Mesenchymal stem cell (in vitro differentiated cells and primary cell): ENCODE data around the gene IFNGR1.

ENCODE experiments used
- DNase-seq: peaks from one replicate; pipeline ENCODE4 v3.0.0-alpha.2; 2013
- H2AFZ ChIP-seq: one replicate; pipeline ENCODE4 v1.6.1; 2013; ENCODE audit warnings: low read depth, mild to moderate bottlenecking, control low read depth, inconsistent platforms, low read length, moderate library complexity
- H2AK5ac ChIP-seq: 2 replicates; pipeline ENCODE4 v1.6.1; 2013; ENCODE audit warnings: low read length, moderate library complexity, mild to moderate bottlenecking, inconsistent platforms; ENCODE audit not compliant: severe bottlenecking
- H2BK120ac ChIP-seq: one replicate; pipeline ENCODE4 v1.6.1; 2013; ENCODE audit warnings: low read depth, mild to moderate bottlenecking, inconsistent platforms, low read length, moderate library complexity
- H2BK12ac ChIP-seq, 2 experiments: one replicate each; pipeline ENCODE4 v1.6.1; 2013; ENCODE audit warnings: inconsistent platforms in 2 of 2, low read length in 2 of 2, mild to moderate bottlenecking in 2 of 2, moderate library complexity in 2 of 2, control low read depth in 1 of 2
- H2BK15ac ChIP-seq: one replicate; pipeline ENCODE4 v1.6.1; 2013; ENCODE audit warnings: mild to moderate bottlenecking, low read depth, inconsistent platforms; ENCODE audit not compliant: poor library complexity, severe bottlenecking
- H2BK5ac ChIP-seq: 2 replicates; pipeline ENCODE4 v1.6.1; 2013; ENCODE audit warnings: low read depth, mild to moderate bottlenecking, low read length, control low read depth, inconsistent platforms; ENCODE audit not compliant: poor library complexity, severe bottlenecking
- H3K14ac ChIP-seq, 2 experiments: one replicate each; pipeline ENCODE4 v1.6.1; 2013; ENCODE audit warnings: inconsistent platforms in 2 of 2, low read length in 2 of 2, control low read depth in 1 of 2, mild to moderate bottlenecking in 1 of 2, moderate library complexity in 1 of 2
- H3K18ac ChIP-seq, 2 experiments: one replicate each; pipeline ENCODE4 v1.6.1; 2013; ENCODE audit warnings: inconsistent platforms in 2 of 2, low read length in 2 of 2, control low read depth in 1 of 2, low read depth in 1 of 2, mild to moderate bottlenecking in 1 of 2
- H3K23ac ChIP-seq, 2 experiments: one replicate each; pipeline ENCODE4 v1.6.1; 2013; ENCODE audit warnings: inconsistent platforms in 2 of 2, low read length in 2 of 2, mild to moderate bottlenecking in 2 of 2, moderate library complexity in 2 of 2, control low read depth in 1 of 2
- H3K27ac ChIP-seq: 2 replicates; pipeline ENCODE4 v1.5.1; 2013; ENCODE audit warnings: mild to moderate bottlenecking, moderate library complexity, low read length, control low read depth, inconsistent platforms; ENCODE audit not compliant: poor library complexity, severe bottlenecking
- H3K27me3 ChIP-seq, 2 experiments: 2 replicates each; pipeline versions ENCODE4 v1.6.1 to v1.7.0; 2013; ENCODE audit warnings: low read length in 2 of 2, mild to moderate bottlenecking in 2 of 2, moderate library complexity in 2 of 2, control low read depth in 1 of 2, inconsistent platforms in 1 of 2; ENCODE audit not compliant: control insufficient read depth in 1 of 2, insufficient read depth in 1 of 2
- H3K36me3 ChIP-seq, 2 experiments: 2 replicates each; pipeline versions ENCODE4 v1.6.1 to v1.7.0; 2013; ENCODE audit warnings: low read length in 2 of 2, control low read depth in 1 of 2, inconsistent platforms in 1 of 2, low read depth in 1 of 2, mild to moderate bottlenecking in 1 of 2; ENCODE audit not compliant: insufficient read depth in 2 of 2, control insufficient read depth in 1 of 2
- H3K4ac ChIP-seq, 2 experiments: one replicate each; pipeline ENCODE4 v1.6.1; 2013; ENCODE audit warnings: inconsistent platforms in 2 of 2, low read length in 2 of 2, mild to moderate bottlenecking in 2 of 2, moderate library complexity in 2 of 2, control low read depth in 1 of 2, low read depth in 1 of 2
- H3K4me1 ChIP-seq: 2 replicates; pipeline ENCODE4 v1.6.1; 2013; ENCODE audit warnings: low read depth, low read length, control low read depth; ENCODE audit not compliant: control insufficient read depth, insufficient read depth
- H3K4me2 ChIP-seq: 2 replicates; pipeline ENCODE4 v1.6.1; 2013; ENCODE audit warnings: low read length, mild to moderate bottlenecking, inconsistent platforms; ENCODE audit not compliant: poor library complexity, severe bottlenecking
- H3K4me3 ChIP-seq, 2 experiments: 2 replicates each; pipeline versions ENCODE4 v1.5.1 to v1.7.0; 2013; ENCODE audit warnings: low read length in 2 of 2, mild to moderate bottlenecking in 2 of 2, control low read depth in 1 of 2, low read depth in 1 of 2; ENCODE audit not compliant: insufficient read depth in 1 of 2
- H3K79me1 ChIP-seq: replicated peaks from 2 replicates; pipeline ENCODE4 v1.6.1; 2013; ENCODE audit warnings: mild to moderate bottlenecking, control low read depth, low read length, inconsistent platforms; ENCODE audit not compliant: poor library complexity, severe bottlenecking
- H3K9ac ChIP-seq: 2 replicates; pipeline ENCODE4 v1.7.0; 2013; ENCODE audit warnings: mild to moderate bottlenecking, low read length, moderate library complexity
- H3K9me3 ChIP-seq: 2 replicates; pipeline ENCODE4 v1.7.0; 2013; ENCODE audit warnings: mild to moderate bottlenecking, low read length; ENCODE audit not compliant: control insufficient read depth
- H4K8ac ChIP-seq: one replicate; pipeline ENCODE4 v1.6.1; 2013; ENCODE audit warnings: inconsistent platforms, mild to moderate bottlenecking, low read length, moderate library complexity
- H4K91ac ChIP-seq: one replicate; pipeline ENCODE4 v1.6.1; 2013; ENCODE audit warnings: mild to moderate bottlenecking, low read length, inconsistent platforms
- WGBS: methylation state at CpG from one replicate; pipeline ENCODE4 v1.1.7; 2013; ENCODE audit warnings: mixed read lengths; 5-methylcytosine and 5-hydroxymethylcytosine counted together

Gene IFNGR1

DNA sequence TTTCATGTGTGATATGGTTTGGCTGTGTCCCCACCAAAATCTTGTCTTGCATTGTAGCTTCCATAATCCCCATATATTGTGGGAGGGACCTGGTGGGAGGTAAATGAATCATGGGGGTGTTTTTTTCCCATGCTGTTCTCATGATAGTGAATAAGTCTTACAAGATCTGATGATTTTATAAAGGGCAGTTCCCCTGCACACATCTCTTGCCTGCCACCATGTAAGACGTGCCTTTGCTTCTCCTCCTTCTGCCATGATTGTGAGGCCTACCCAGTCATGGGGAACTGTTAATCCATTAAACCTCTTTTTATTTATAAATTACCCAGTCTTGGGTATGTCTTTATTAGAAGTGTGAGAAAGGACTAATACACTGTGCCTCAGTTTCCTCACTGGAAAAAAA is 41.6 kb downstream of the IFNGR1 start:
- H3K4me2 ChIP-seq: no peak overlapping the region
- H2BK5ac ChIP-seq: no peak overlapping the region
- no peak overlapping the region for H4K8ac ChIP-seq
- H3K18ac ChIP-seq: no peak overlapping the region
- no CpG with 5 or more reads among the region's 1 CpG for WGBS
- H2AFZ ChIP-seq: no peak overlapping the region
- H3K23ac ChIP-seq: no peak overlapping the region
- peaks cover 38% of the 10 kb centered on the region for H3K9me3 ChIP-seq
- H3K27ac ChIP-seq: no peak overlapping the region
- H3K36me3 ChIP-seq: no peaks in the 10 kb centered on the region
- H3K27me3 ChIP-seq: no peaks in the 10 kb centered on the region
- H4K91ac ChIP-seq: no peak overlapping the region
- no peak overlapping the region for H3K9ac ChIP-seq
- H2BK12ac ChIP-seq: no peak overlapping the region
- no peak overlapping the region for H3K14ac ChIP-seq
- no peak overlapping the region for H2BK15ac ChIP-seq
- H2AK5ac ChIP-seq: no peak overlapping the region
- H3K79me1 ChIP-seq: no peaks in the 10 kb centered on the region
- no peak overlapping the region for H2BK120ac ChIP-seq
- DNase-seq: no peak
- H3K4me1 ChIP-seq: no peaks in the 10 kb centered on the region
- no peak overlapping the region for H3K4me3 ChIP-seq
- H3K4ac ChIP-seq: no peak overlapping the region

DNA sequence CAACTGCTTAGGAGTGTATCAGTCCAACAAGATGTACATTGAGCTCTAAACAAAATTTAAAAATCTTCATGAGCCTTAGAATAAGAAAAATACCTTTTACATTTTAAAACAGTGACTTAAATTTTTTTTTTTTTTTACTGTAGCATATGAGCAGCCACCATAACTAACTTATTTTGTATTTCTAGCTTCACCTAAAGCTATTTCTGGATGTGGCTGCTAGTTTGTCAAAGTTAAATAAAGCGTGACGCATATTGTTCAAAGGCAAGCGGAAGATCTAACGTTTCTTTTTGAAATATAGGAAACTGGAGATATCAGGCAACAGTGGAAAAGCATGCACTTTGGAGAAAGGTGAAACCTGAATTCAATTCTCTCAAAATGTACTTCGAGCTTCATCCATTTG is 42.5 kb downstream of the IFNGR1 start:
- Histone ChIP-seq H3K14ac (no peak overlapping the region), H2BK120ac (no peak overlapping the region), H3K27ac (no peak overlapping the region), H3K4me2 (no peak overlapping the region), H2AK5ac (no peak overlapping the region), H3K9me3 (peaks cover 35% of the 10 kb centered on the region), H2AFZ (no peak overlapping the region), H2BK12ac (no peak overlapping the region), H2BK5ac (no peak overlapping the region), H3K4me3 (no peak overlapping the region), H4K91ac (no peak overlapping the region), H3K18ac (no peak overlapping the region), H4K8ac (no peak overlapping the region), H3K36me3 (no peaks in the 10 kb centered on the region), H3K23ac (no peak overlapping the region), H3K4me1 (no peaks in the 10 kb centered on the region), H3K4ac (no peak overlapping the region), H3K9ac (no peak overlapping the region), H3K79me1 (no peaks in the 10 kb centered on the region), H2BK15ac (no peak overlapping the region), H3K27me3 (no peaks in the 10 kb centered on the region)
- no peak for DNase-seq
- 85% methylated on average over 5 of the region's 5 CpGs for WGBS

DNA sequence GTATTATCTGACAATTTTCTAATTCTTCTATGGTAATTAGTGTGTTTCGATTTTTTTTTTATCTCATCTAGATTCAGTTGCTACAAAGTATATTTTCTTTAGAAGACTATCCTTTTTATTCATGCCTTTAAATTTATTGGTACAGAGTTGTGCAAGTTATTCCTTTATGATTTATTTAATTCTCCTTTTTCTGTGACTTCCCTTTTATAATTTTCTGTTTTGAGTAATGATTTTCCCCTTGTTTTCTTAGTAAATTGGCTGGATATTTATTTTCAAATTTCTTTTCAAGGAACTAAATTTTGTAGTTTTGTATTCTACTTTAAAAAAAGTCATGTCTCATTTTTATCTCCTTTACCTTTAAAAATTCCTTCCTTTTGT is 43.3 kb downstream of the IFNGR1 start:
- no peak overlapping the region for H3K9ac ChIP-seq
- H3K4me1 ChIP-seq: no peaks in the 10 kb centered on the region
- H3K27me3 ChIP-seq: no peaks in the 10 kb centered on the region
- no peak overlapping the region for H3K14ac ChIP-seq
- no peaks in the 10 kb centered on the region for H3K79me1 ChIP-seq
- no peaks in the 10 kb centered on the region for H3K36me3 ChIP-seq
- H4K8ac ChIP-seq: no peak overlapping the region
- H4K91ac ChIP-seq: no peak overlapping the region
- H3K4ac ChIP-seq: no peak overlapping the region
- H3K4me2 ChIP-seq: no peak overlapping the region
- H3K23ac ChIP-seq: no peak overlapping the region
- H2AK5ac ChIP-seq: no peak overlapping the region
- no peak for DNase-seq
- H2BK120ac ChIP-seq: no peak overlapping the region
- H2BK12ac ChIP-seq: no peak overlapping the region
- H3K18ac ChIP-seq: no peak overlapping the region
- no peak overlapping the region for H3K27ac ChIP-seq
- H3K9me3 ChIP-seq: peaks cover 29% of the 10 kb centered on the region
- no peak overlapping the region for H2BK5ac ChIP-seq
- no peak overlapping the region for H2BK15ac ChIP-seq
- H2AFZ ChIP-seq: no peak overlapping the region
- WGBS: no CpG with 5 or more reads among the region's 1 CpG
- H3K4me3 ChIP-seq: no peak overlapping the region

DNA sequence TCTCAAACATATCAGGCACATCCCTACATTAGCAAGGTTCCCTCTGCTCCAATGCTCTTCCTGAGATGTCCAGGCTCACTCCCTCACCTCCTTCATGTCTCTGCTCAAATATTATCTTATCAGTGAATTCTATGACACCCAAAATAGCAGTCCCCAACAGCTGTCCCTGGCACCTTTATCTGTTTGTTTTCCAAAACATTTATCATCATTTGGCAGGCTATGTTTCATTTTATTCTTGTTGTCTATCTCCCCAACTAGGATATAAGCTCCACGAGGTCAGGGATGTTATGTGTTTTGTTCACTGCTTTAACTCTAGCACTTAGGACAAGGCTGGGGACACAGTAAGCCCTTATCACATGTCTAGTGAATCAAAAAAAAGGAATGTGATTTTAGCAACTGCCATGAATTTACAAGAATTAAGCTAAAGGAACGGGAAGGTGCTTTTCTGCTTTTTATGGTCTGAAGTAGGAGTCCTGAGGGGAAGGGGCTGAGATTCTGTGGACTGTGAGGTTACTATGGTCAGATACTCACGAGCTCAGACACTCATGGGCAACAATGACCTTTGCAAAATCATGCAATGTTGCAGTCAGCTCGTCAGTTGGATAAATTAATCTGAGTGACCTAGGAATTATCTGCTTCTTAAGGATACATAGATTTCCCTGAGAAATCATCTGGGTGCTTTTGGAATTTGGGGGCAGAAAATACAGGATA is 43.9 kb downstream of the IFNGR1 start:
- WGBS: 50% methylated on average over 4 of the region's 4 CpGs
- no peak overlapping the region for H4K8ac ChIP-seq

More for the DNA sequence above, 43.9 kb downstream of the IFNGR1 start:
- no peak overlapping the region for H2BK12ac ChIP-seq
- no peak overlapping the region for H3K4me3 ChIP-seq
- no peak overlapping the region for H3K4me2 ChIP-seq
- DNase-seq: no peak
- H2AFZ ChIP-seq: no peak overlapping the region
- H2BK15ac ChIP-seq: no peak overlapping the region
- no peaks in the 10 kb centered on the region for H3K4me1 ChIP-seq
- H3K23ac ChIP-seq: no peak overlapping the region
- no peaks in the 10 kb centered on the region for H3K27me3 ChIP-seq
- no peak overlapping the region for H3K4ac ChIP-seq
- H2BK5ac ChIP-seq: no peak overlapping the region
- H4K91ac ChIP-seq: no peak overlapping the region
- H2BK120ac ChIP-seq: no peak overlapping the region
- peaks cover 28% of the 10 kb centered on the region for H3K9me3 ChIP-seq
- H3K9ac ChIP-seq: no peak overlapping the region
- H3K27ac ChIP-seq: no peak overlapping the region
- no peaks in the 10 kb centered on the region for H3K36me3 ChIP-seq
- no peaks in the 10 kb centered on the region for H3K79me1 ChIP-seq
- H3K14ac ChIP-seq: no peak overlapping the region
- H3K18ac ChIP-seq: no peak overlapping the region
- H2AK5ac ChIP-seq: no peak overlapping the region
